KOPT-K1 (cell line): ENCODE data around the gene MED19.
"Not testable (repeated sequence)": the region's sequence is repeated elsewhere in the genome, so short reads cannot be mapped to it uniquely, and the experiment has no call there.

ENCODE experiments used
- H3K27ac ChIP-seq: fragments of 200-600 bp; sonication (generic); 2 replicates; pipeline ENCODE4 v1.5.1; 2016; ENCODE audit warnings: antibody characterized with exemption, mild to moderate bottlenecking, low read depth, low read length; ENCODE audit not compliant: poor library complexity, severe bottlenecking
- H3K36me3 ChIP-seq: fragments of 200-600 bp; sonication (generic); 2 replicates; pipeline ENCODE4 v1.5.1; 2017; ENCODE audit warnings: antibody characterized with exemption, mild to moderate bottlenecking, low read length, moderate library complexity; ENCODE audit not compliant: insufficient read depth
- H3K9me3 ChIP-seq: fragments of 200-600 bp; sonication (generic); 2 replicates; pipeline ENCODE4 v1.5.1; 2017; ENCODE audit warnings: antibody characterized with exemption, low read length, mild to moderate bottlenecking; ENCODE audit not compliant: insufficient read depth, poor library complexity, severe bottlenecking

The MED19 gene

GRCh38 chr11:57727185-57727584 is 15.2 kb upstream of the MED19 start:
- H3K36me3 ChIP-seq = peaks cover 45% of the 10 kb centered on the region
- no peak overlapping the region for H3K27ac ChIP-seq
- no peaks in the 10 kb centered on the region for H3K9me3 ChIP-seq

- not testable (repeated sequence) for H3K27ac ChIP-seq, H3K9me3 ChIP-seq
- peaks cover 36% of the 10 kb centered on the region for H3K36me3 ChIP-seq
These were observed 4.7 kb upstream of the MED19 start for GRCh38 chr11:57716726-57717125.

GRCh38 chr11:57713835-57714234 is 1.8 kb upstream of the MED19 start:
- Histone ChIP-seq H3K27ac (peak overlapping the region; percentile 85), H3K9me3 (no peaks in the 10 kb centered on the region), H3K36me3 (peaks cover 20% of the 10 kb centered on the region)

GRCh38 chr11:57712256-57713150 is 488 bp upstream of the MED19 start, which contains the start of gene TMX2:
TMX2 (plus strand) TSS chr11:57712593; CDS start chr11:57712619, 26 bp downstream.
- Histone ChIP-seq H3K9me3 (no peaks in the 10 kb centered on the region), H3K36me3 (peaks cover 17% of the 10 kb centered on the region; the same call in 1 of the 2 replicates), H3K27ac (peak within 1 kb of the TSS; percentile 85)

GRCh38 chr11:57709802-57710367 is 2.1 kb downstream of the MED19 start:
- no peaks in the 10 kb centered on the region for H3K9me3 ChIP-seq
- no peak overlapping the region for H3K27ac ChIP-seq
- H3K36me3 ChIP-seq = peaks cover 36% of the 10 kb centered on the region

- H3K9me3 ChIP-seq, H3K27ac ChIP-seq: not testable (repeated sequence)
- H3K36me3 ChIP-seq = peaks cover 76% of the 10 kb centered on the region
These were observed 6.6 kb downstream of the MED19 start for GRCh38 chr11:57705432-57705831.

- Histone ChIP-seq H3K36me3 (peaks cover 79% of the 10 kb centered on the region), H3K27ac (no peak overlapping the region), H3K9me3 (no peaks in the 10 kb centered on the region)
These were observed 7.1 kb downstream of the MED19 start for GRCh38 chr11:57704932-57705331.

- Histone ChIP-seq H3K36me3 (peaks cover 83% of the 10 kb centered on the region), H3K27ac (no peak overlapping the region), H3K9me3 (no peaks in the 10 kb centered on the region)
These were observed 8.7 kb downstream of the MED19 start for GRCh38 chr11:57703341-57703740.

- Histone ChIP-seq H3K27ac (no peak overlapping the region), H3K9me3 (no peaks in the 10 kb centered on the region), H3K36me3 (peaks cover 91% of the 10 kb centered on the region)
These were observed 11.6 kb downstream of the MED19 start for GRCh38 chr11:57700425-57700824.

- H3K27ac ChIP-seq = no peak overlapping the region
- peaks cover 91% of the 10 kb centered on the region for H3K36me3 ChIP-seq
- H3K9me3 ChIP-seq = no peaks in the 10 kb centered on the region
These were observed 12.2 kb downstream of the MED19 start for GRCh38 chr11:57699813-57700212.

GRCh38 chr11:57698843-57699365 is 13.1 kb downstream of the MED19 start:
- Histone ChIP-seq H3K27ac (no peak overlapping the region), H3K36me3 (peaks cover 91% of the 10 kb centered on the region), H3K9me3 (no peaks in the 10 kb centered on the region)

- peaks cover 93% of the 10 kb centered on the region for H3K36me3 ChIP-seq
- H3K27ac ChIP-seq = not testable (repeated sequence)
These were observed 21.5 kb downstream of the MED19 start for GRCh38 chr11:57690474-57690873.

GRCh38 chr11:57681168-57681567 is 30.8 kb downstream of the MED19 start:
- no peaks in the 10 kb centered on the region for H3K9me3 ChIP-seq
- peaks cover 96% of the 10 kb centered on the region for H3K36me3 ChIP-seq
- no peak overlapping the region for H3K27ac ChIP-seq

More at GRCh38 chr11:57690474-57690873, 21.5 kb downstream of the MED19 start:
- H3K9me3 ChIP-seq = not testable (repeated sequence)

- no peak overlapping the region for H3K27ac ChIP-seq
- no peaks in the 10 kb centered on the region for H3K9me3 ChIP-seq
- peaks cover 96% of the 10 kb centered on the region for H3K36me3 ChIP-seq
These were observed 31.5 kb downstream of the MED19 start for GRCh38 chr11:57680552-57680874.

GRCh38 chr11:57679396-57679795 is 32.6 kb downstream of the MED19 start:
- H3K27ac ChIP-seq = no peak overlapping the region
- no peaks in the 10 kb centered on the region for H3K9me3 ChIP-seq
- peaks cover 96% of the 10 kb centered on the region for H3K36me3 ChIP-seq
